Neural cell (in vitro differentiated cells): ENCODE data around the gene SFRP5. TPM values are rescaled to one million over a fixed set of nuclear protein-coding genes. Genes with fewer than 3 reads are reported as not detected.

Experiments
- H2AFZ ChIP-seq: fragments of 200-600, 300-800 bp; sonication (generic), shearing (Covaris generic); 2 replicates; pipeline ENCODE4 v1.6.0; 2014; ENCODE audit warnings: low read depth, mild to moderate bottlenecking, antibody characterized with exemption, low read length, moderate library complexity
- H3F3A ChIP-seq: fragments of 200-600 bp; shearing (Covaris generic); 2 replicates; pipeline ENCODE4 v1.6.1; 2016; ENCODE audit warnings: mild to moderate bottlenecking, moderate library complexity, mixed read lengths, antibody characterized with exemption, low read length; ENCODE audit not compliant: insufficient read depth, poor library complexity, severe bottlenecking
- H3K27ac ChIP-seq: fragments of 200-600, 300-800 bp; sonication (generic), shearing (Covaris generic); 2 replicates; pipeline ENCODE4 v1.5.1; 2014; ENCODE audit warnings: mild to moderate bottlenecking, low read length, moderate library complexity
- H3K27me3 ChIP-seq: fragments of 300-800, 200-600 bp; sonication (generic), shearing (Covaris generic); 2 replicates; pipeline ENCODE4 v1.6.0; 2014; ENCODE audit warnings: mild to moderate bottlenecking, low read depth, low read length, moderate library complexity; ENCODE audit not compliant: insufficient read depth
- H3K36me3 ChIP-seq: fragments of 300-800, 200-600 bp; sonication (generic), shearing (Covaris generic); 2 replicates; pipeline ENCODE4 v1.5.1; 2014; ENCODE audit warnings: mild to moderate bottlenecking, antibody characterized with exemption, low read length, moderate library complexity; ENCODE audit not compliant: insufficient read depth
- H3K4me2 ChIP-seq: fragments of 300-800, 200-600 bp; sonication (generic), shearing (Covaris generic); 2 replicates; pipeline ENCODE4 v1.6.0; 2014; ENCODE audit warnings: mild to moderate bottlenecking, low read length
- H3K4me3 ChIP-seq: fragments of 300-800, 200-600 bp; sonication (generic), shearing (Covaris generic); 2 replicates; pipeline ENCODE4 v1.5.1; 2014; ENCODE audit warnings: mild to moderate bottlenecking, low read length, moderate library complexity
- H3K79me2 ChIP-seq: fragments of 200-600 bp; shearing (Covaris generic); replicated peaks from 2 replicates; pipeline ENCODE4 v1.6.0; 2014; ENCODE audit warnings: mild to moderate bottlenecking, low read length, moderate library complexity; ENCODE audit not compliant: insufficient read depth
- H3K9ac ChIP-seq: fragments of 300-800, 200-600 bp; sonication (generic), shearing (Covaris generic); 2 replicates; pipeline ENCODE4 v1.6.1; 2016; ENCODE audit warnings: mild to moderate bottlenecking, low read length, mixed read lengths
- H3K9me2 ChIP-seq: fragments of 200-600 bp; shearing (Covaris generic); 2 replicates; pipeline ENCODE4 v1.6.1; 2016; ENCODE audit warnings: mild to moderate bottlenecking, low read length, mixed read lengths; ENCODE audit not compliant: insufficient read depth
- H3K9me3 ChIP-seq: fragments of 200-600, 300-800 bp; sonication (generic), shearing (Covaris generic); 2 replicates; pipeline ENCODE4 v1.6.1; 2016; ENCODE audit warnings: mild to moderate bottlenecking, mixed run types, low read length, moderate library complexity, mixed read lengths
- H4K20me1 ChIP-seq: fragments of 200-600 bp; shearing (Covaris generic); 2 replicates; pipeline ENCODE4 v1.6.1; 2016; ENCODE audit warnings: mild to moderate bottlenecking, mixed run types; ENCODE audit not compliant: insufficient read depth
- CTCF ChIP-seq: fragments of 450-650 bp; IDR thresholded peaks from 2 replicates; pipeline ENCODE4 v1.5.1; 2014; ENCODE audit warnings: antibody characterized with exemption, mild to moderate bottlenecking, moderate library complexity; ENCODE audit not compliant: poor library complexity, severe bottlenecking
- RAD21 ChIP-seq: fragments of 450-650 bp; conservative IDR thresholded peaks from 2 replicates; pipeline ENCODE4 v1.6.1; 2014; ENCODE audit warnings: antibody characterized with exemption, mild to moderate bottlenecking, moderate library complexity
- REST ChIP-seq: IDR thresholded peaks from 2 replicates; pipeline ENCODE4 v1.6.1; 2012; ENCODE audit warnings: borderline replicate concordance
- SMC3 ChIP-seq: fragments of 450-650 bp; conservative IDR thresholded peaks from 2 replicates; pipeline ENCODE4 v1.6.1; 2014; ENCODE audit warnings: antibody characterized with exemption, mild to moderate bottlenecking, moderate library complexity; ENCODE audit not compliant: poor library complexity
- TAF1 ChIP-seq: IDR thresholded peaks from 2 replicates; pipeline ENCODE4 v1.6.1; 2012; ENCODE audit warnings: low read depth
- polyA plus RNA-seq: library from polyadenylated mRNA; depleted of rRNA; stranded (reverse); fragments of >200 nt; gene quantifications from 2 replicates; pipeline ENCODE4 v1.2.3, GENCODE V29; 2014

The SFRP5 gene
- polyA plus RNA-seq, 1 donor from 2014 or later = 1.2 TPM

- no peak overlapping the region for H2AFZ ChIP-seq
- no peaks in the 10 kb centered on the region for H4K20me1 ChIP-seq
- H3F3A ChIP-seq = no peaks in the 10 kb centered on the region
- H3K27me3 ChIP-seq = no peaks in the 10 kb centered on the region
- H3K4me2 ChIP-seq = no peak overlapping the region
- H3K9me3 ChIP-seq = peaks cover 7% of the 10 kb centered on the region
- H3K79me2 ChIP-seq = no peaks in the 10 kb centered on the region
- no peaks in the 10 kb centered on the region for H3K9me2 ChIP-seq
- H3K36me3 ChIP-seq = no peaks in the 10 kb centered on the region
- H3K27ac ChIP-seq = no peak overlapping the region
- H3K4me3 ChIP-seq = no peak overlapping the region
- no peak overlapping the region for H3K9ac ChIP-seq
- no peak for TF ChIP-seq REST
These were observed 24.1 kb upstream of the SFRP5 start for GRCh38 chr10:97795886-97796285.

- no peak overlapping the region for H3K27ac ChIP-seq
- H3K9me3 ChIP-seq = no peaks in the 10 kb centered on the region
- TF ChIP-seq TAF1 (no peak), SMC3 (peak; percentile 91), RAD21 (peak; percentile 82), CTCF (peak; percentile 90)
- no peaks in the 10 kb centered on the region for H3K79me2 ChIP-seq
- H3F3A ChIP-seq = no peaks in the 10 kb centered on the region
- no peak overlapping the region for H3K4me2 ChIP-seq
- no peaks in the 10 kb centered on the region for H4K20me1 ChIP-seq
- H3K4me3 ChIP-seq = no peak overlapping the region
- H3K36me3 ChIP-seq = no peaks in the 10 kb centered on the region
- H3K9ac ChIP-seq = no peak overlapping the region
- no peaks in the 10 kb centered on the region for H3K9me2 ChIP-seq
- no peaks in the 10 kb centered on the region for H3K27me3 ChIP-seq
- no peak overlapping the region for H2AFZ ChIP-seq
These were observed 20.3 kb upstream of the SFRP5 start for GRCh38 chr10:97791824-97792721.

- Histone ChIP-seq H3K36me3 (no peaks in the 10 kb centered on the region), H3K9ac (no peak overlapping the region), H3F3A (no peaks in the 10 kb centered on the region), H4K20me1 (no peaks in the 10 kb centered on the region), H2AFZ (no peak overlapping the region), H3K27ac (no peak overlapping the region), H3K9me2 (no peaks in the 10 kb centered on the region), H3K4me3 (no peak overlapping the region), H3K4me2 (no peak overlapping the region), H3K27me3 (no peaks in the 10 kb centered on the region), H3K9me3 (no peaks in the 10 kb centered on the region), H3K79me2 (no peaks in the 10 kb centered on the region)
- TF ChIP-seq CTCF (no peak), REST (no peak), TAF1 (no peak), RAD21 (no peak)
These were observed 18.1 kb upstream of the SFRP5 start for GRCh38 chr10:97789770-97790397.
